GM12873 (cell line): ENCODE results near the gene RUNX3.

ENCODE experiments used
- CTCF ChIP-seq: IDR thresholded peaks from 2 replicates; pipeline ENCODE4 v1.5.1; 2012; ENCODE audit warnings: low read depth, mild to moderate bottlenecking, moderate library complexity, low read length, control low read depth; ENCODE audit not compliant: insufficient read depth; ENCODE audit errors: missing control alignments

Gene RUNX3

GRCh38 chr1:24966724-24967346, 36.8 kb upstream of the RUNX3 start:
- no peak for TF ChIP-seq CTCF

- TF ChIP-seq CTCF = no peak
Measured at GRCh38 chr1:24966121-24966723, 36.1 kb upstream of the RUNX3 start.

GRCh38 chr1:24965571-24965930, 35.5 kb upstream of the RUNX3 start:
- TF ChIP-seq CTCF = no peak

GRCh38 chr1:24964811-24965570, 34.9 kb upstream of the RUNX3 start:
- no peak for TF ChIP-seq CTCF

GRCh38 chr1:24963943-24964693, 34.0 kb upstream of the RUNX3 start:
- no peak for TF ChIP-seq CTCF

GRCh38 chr1:24963099-24963872, 33.2 kb upstream of the RUNX3 start:
- peak; percentile 57 for TF ChIP-seq CTCF
